Posterior cingulate gyrus (tissue), 11 donors: ENCODE results near the gene PTHLH.

Experiments
- DNase-seq, 10 donors: peaks; one replicate each; pipeline versions ENCODE4 v3.0.0 to v3.0.0-alpha.2; 2020 to 2021; ENCODE audit warnings: mixed read lengths in 3 of 10
- intact Hi-C: fragments of 100-400 bp; cut with DNase I; formaldehyde crosslinking; loops from one replicate; pipeline ENCODE4 v1.15.1; 2023

Gene PTHLH

DNA sequence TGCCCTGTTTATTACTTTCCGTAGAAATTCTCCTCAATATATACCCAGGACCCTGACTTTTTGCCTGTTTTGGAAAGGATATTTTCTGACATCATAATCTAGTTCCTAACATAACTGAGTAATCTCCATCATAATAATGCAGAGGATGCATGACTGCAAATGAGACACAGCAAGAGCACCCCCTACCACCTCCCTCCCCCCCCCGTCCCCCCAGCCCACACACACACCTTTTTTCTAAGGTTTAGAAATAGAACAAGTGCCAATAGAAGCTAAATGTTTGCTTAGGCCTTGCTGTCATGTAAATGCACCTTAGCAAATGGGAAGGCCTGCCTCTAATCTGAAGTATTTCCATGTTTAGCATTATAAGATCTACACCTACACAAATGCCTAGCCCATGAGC, at the start of gene PTHLH:
Gene PTHLH (minus strand): TSS at position 13 of the 400 bp plus-strand sequence. CDS start 3,239 bp downstream, outside the sequence.
- intact Hi-C loops: no loop called here
- DNase-seq: no peak

DNA sequence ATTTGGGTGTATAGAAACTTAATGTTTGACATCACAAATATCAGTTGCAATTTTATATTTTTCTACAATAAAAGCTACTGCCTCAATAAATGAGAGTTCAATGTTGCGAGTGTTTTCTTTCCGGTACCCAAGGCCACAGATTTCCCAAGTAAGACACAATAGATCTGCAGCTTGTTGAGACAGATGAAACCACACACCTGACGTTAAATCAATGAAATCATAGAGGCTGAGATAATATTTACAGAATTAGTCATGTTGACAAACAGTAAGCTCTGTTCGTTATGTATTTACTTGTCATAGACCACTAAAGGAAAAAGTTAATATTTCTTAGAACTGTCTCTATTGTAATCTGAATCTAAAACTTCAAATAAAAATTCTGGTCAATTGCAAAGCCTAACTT, 49.2 kb upstream of the PTHLH start:
- intact Hi-C loops: no loop called here
- no peak for DNase-seq

DNA sequence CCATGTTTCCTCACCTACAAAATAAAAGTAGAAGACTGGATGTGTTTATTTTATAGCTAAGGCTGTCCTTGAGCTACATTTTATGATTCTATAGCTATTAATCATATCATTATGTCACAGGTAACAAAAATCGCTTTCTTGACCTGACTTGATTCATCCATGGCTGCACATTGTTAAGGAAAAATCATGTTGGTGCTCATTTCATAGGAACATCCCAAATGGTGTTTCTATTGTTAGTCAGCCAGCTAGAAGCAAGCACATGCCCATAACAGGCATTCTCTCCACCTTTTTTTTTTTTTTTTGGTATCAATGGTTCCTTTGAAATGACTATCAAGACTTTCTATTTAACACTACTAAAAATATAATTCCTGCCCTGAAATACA, 45.3 kb upstream of the PTHLH start:
- intact Hi-C loops: no loop called here
- no peak for DNase-seq

DNA sequence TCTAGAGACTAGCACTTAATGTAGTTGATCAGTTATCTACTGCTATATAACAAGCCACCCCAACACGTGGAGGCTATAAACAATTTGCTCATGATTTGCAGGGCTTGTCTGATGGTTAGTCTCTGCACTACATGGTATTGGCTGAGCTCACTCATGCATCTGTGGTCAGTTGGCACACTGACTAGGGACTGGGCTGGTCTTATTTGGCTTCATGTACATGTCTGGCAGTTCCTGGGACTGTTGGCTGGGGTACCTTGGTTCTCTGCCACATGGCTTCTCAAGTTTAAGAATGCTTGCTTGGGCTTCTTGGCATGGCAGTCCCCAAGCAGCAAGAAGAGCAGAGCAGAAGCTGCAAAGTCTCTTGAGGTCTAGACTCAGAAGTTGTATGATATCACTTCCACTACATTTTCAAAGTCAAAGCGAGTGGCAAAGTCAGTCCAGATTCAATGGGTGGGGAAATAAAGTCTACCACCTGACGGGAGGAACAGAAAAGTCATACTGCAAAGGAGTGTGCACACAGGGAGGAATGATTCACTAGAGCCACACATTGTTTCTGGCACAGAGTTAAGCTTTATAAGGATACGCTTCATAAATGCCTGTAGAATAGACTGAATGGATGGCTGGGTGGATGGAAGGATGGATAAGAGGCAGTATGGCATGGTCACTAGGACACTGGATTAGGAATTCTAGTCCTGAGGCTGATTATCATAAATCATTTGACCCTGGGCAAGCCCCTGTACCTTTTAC, 44.8 kb upstream of the PTHLH start:
- intact Hi-C loops: no loop called here
- DNase-seq: peak in 2 of 10 donors; percentile 9 to 60

DNA sequence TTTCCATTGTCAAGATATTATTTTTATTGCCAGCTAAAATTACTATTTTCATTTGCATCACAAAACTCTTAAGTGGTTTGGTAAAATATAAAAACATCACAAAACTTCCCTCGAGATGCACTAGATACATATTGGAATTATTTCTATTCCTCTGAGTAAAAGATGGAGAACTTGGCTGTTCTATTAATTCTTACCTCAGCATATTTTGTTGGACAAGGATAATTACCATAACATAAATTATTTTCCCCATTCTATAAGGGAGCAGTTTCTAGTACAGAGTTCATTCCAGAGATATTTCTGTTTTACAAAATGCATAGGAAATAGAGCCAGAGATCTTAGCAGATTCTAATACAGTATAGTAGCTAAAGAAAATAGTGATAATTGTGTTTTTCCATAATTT, 42.6 kb upstream of the PTHLH start:
- DNase-seq: no peak
- intact Hi-C loops: no loop called here

DNA sequence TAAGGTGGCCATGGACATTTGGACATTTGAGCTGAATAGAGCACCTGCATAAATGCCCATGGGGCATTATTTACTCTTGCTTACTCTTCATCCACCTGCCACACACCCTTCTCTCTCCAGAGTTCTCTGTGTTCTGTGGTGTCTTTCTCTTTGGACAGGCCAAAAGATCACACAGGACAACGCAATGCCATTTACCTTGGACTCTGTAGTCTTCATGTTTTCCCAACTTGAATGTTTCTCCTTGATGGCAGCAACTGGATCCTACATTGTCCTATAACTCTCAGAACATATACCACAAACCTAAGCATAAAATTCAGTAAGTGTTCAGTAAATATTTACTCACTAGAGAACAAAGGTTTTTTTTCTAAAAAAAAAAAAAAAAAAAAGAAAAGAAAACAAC, 41.7 kb upstream of the PTHLH start:
- intact Hi-C loops: no loop called here

DNA sequence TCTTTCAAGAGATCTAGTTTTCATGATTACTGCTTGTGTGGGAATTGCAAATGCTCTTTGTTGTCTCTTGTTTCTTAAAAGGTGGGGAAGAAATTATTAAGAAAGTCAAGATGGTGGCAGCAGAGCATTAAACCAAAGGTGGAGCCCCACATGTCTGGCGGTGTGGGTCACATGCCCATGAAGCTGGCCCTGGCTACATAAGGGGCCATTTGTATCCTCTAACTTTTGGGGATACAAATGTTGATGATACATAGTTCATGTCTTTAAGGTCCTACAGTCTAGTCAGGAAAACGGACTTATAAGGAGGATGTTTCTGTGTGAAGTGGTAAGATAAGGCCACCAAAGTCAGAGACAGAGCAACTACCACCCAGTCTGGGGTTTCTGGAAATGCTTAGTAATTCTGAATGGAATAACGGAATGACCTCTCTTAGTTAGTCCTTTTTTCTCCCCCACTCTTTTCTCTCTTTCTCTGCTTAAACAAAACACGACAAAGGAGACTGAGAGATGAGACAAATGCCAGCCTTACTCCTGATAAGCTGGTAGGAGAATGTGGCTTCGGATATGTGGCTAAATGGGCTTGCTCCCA, 39.9 kb upstream of the PTHLH start:
- DNase-seq: no peak
- intact Hi-C loops: no loop called here

More for the DNA sequence above, 41.7 kb upstream of the PTHLH start:
- no peak for DNase-seq

DNA sequence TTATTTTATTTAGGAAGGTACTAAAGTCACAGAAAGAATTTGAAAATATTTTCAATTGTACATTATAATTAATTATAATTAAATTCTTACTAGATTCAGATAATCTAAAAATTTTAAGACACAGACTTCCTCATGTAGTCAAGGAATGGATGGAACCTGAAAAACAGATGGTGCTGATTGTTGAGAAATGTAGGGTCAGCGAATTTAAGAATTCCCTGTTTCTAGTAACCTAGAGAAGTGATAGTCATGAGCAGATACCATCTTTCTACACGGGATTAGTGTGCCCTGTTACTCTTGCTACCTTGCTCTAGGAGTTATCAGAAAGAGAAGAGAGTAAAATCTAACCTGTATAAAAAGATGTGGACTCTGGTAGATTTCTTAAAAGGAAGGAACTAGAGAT, 37.5 kb upstream of the PTHLH start:
- DNase-seq: no peak
- intact Hi-C loops: no loop called here

DNA sequence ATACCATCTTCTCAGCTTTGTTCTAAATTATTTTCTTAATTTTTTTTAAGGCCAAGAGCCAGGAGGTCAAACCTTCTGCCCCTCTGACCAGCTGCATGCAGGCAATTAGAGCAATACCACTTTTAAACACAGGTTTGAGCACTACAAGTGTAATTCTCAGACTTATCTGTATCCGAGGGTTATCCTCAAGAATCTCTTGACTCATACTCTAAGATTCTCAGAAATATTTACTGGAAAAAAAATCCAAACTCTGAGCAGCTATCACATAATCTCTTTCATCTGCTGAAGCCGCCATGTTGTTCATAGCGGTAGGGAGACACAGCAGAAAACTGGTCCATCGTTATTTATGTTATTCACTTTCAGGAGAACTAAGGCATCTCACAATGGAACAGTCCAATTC, 27.4 kb upstream of the PTHLH start:
- DNase-seq: no peak
- intact Hi-C loops: no loop called here

DNA sequence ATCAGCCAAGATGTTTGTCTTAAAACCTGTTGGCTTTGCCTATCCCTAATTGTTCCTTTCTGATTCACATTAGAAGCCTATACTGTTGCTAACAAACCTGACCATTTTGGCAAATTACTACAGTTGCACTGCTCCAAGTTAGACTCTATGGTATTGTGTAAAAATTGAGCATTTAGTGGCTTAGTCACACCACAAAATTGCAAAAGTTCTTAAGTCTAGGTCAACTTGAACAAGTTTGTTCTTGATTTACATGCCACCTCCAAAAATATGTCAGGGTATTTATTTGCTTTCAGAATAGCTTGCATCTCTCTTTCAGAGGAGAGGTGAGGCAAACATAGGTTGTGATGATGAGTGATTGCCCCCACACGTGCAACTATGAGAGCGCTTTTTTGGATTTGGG, 27.0 kb upstream of the PTHLH start:
- intact Hi-C loops: no loop called here
- DNase-seq: no peak

DNA sequence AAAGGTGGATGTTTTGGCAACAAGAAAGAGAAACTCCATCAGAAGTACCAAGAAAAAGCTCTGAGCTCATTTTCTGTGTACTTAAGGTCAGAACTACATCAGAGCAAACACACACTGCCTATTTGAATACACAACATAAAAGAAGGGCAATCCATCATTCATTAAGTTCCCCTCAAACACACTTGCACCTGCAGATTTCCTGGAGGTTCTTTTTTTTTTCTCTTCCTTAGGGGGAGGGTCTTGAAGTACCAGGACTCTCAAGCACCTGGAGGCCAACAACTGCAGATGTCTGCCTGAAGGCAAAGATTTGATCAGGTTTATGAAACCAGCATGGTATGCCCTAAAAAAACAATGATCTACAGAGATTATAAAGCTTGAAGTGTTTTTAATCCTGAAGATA, 26.1 kb upstream of the PTHLH start:
- no peak for DNase-seq
- intact Hi-C loops: no loop called here

DNA sequence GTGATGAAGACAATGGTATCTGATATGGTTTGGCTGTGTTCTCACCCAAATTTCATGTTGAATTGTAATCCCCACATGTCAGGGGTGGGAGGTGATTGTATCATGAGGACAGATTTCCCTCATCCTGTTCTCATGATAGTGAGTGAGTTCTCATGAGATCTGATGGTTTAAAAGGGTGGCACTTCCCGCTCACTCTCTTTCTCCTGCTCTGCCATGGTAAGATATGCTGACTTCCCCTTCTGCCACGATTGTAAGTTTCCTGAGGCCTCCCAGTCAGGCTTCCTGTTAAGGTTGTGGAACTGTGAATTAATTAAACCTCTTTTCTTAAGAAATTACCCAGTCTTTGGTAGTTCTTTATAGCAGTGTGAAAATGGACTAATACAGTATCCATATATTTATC, 25.6 kb upstream of the PTHLH start:
- intact Hi-C loops: no loop called here
- DNase-seq: no peak

DNA sequence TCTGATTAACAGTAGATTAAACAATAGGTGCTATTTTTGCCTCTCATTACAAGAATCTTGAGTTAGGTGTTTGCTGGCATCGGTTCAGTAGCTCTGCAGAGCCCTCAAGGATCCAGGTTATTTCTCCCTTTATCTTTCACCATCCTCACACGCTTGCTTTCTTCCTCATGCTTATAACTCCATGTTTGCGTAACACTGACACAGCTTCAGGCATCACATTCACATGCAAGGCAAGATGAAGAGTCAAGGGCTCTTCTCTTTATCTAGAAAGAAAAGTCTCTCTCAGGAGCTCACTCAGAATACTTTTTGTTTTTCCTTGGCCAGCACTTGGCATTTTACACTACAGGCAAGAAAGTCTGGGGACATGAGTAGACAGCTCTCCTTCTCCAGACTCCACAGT, 24.2 kb upstream of the PTHLH start:
- DNase-seq: no peak
- intact Hi-C loops: no loop called here

DNA sequence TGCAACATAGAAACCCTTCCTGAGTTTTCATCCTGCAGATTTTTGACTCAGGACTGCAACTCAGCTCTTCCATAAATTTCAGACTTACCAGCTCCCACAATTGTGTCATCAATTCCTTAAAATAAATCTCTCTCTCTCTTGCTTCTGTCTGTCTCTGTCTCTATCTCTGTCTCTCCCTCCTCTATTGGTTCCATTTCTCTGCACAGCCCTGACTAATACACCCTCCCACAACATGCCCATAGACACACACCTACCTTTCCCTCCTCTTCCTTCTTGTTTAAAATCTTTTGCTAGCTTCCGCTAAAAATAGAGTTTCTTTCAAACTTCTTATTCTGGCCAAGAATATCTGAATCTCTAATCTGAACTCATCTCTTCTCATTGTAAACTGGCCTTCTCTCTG, 22.9 kb upstream of the PTHLH start:
- DNase-seq: no peak
- intact Hi-C loops: no loop called here

DNA sequence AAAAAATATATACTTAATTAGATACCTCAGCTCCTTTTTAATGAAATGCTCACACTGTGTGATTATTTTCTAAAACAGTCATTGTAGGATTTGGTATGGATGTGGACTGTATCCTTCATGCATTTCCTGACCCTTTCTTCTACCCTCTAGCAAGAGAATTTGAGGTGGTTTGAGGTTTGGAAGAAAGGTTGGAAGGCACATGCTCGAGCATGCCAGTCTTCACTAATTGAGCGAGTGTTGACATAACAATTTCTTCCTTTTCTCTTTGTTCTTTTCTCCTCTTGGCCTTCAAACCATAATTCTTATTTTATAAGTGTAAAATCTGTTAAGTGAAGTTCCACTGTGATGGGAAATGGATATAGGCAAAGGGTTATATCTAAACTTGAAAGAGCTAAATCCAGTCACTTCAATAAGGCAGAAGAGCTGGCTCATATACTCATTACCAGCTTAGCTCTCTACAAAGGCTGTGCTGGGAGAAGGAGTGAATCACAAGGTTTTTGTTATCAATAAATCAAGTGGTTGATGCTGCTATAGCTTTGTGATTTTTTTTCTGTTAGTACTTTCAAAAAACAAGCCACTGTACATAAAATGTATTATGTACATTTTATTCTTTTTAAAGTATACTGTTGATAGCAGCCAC, 16.2 kb upstream of the PTHLH start:
- DNase-seq: no peak
- intact Hi-C loops: no loop called here

DNA sequence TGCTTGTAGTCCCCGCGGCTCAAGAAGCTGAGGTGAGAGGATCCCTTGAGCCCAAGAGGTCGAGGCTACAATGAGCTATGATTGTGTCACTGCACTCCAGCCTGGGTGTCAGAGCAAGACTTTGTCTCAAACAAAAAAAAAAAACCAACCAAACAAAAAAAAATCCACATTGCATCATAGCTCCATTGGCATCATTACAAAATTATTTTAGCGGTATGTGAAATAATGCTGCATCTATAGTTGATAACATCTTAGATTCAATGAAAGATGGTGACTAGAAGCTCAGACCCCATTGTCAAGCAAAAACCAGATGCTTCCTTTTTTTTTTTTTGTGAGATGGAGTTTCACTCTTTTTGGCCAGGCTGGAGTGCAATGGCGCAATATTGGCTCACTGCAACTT, 14.8 kb upstream of the PTHLH start:
- intact Hi-C loops: no loop called here

DNA sequence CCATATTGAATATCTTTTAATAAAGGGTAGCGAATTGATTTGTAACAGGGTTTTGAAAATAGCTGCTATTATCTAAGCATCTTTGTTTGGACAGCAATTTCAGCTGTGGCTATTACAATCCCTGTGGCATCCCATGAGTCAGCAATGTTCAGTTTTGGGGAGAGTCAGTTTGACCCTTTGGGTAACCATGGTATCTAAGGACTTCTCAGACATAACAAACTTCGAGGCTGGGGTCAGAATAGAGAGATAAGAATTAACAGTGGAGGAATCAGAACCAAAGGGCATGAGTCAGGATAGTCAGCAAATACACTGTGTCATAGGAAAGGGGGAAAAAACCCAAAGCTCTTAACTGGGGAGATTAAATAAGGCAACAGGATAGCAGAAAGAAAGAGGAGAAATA, 11.7 kb upstream of the PTHLH start:
- intact Hi-C loops: no loop called here
- no peak for DNase-seq

More for the DNA sequence above, 14.8 kb upstream of the PTHLH start:
- no peak for DNase-seq

DNA sequence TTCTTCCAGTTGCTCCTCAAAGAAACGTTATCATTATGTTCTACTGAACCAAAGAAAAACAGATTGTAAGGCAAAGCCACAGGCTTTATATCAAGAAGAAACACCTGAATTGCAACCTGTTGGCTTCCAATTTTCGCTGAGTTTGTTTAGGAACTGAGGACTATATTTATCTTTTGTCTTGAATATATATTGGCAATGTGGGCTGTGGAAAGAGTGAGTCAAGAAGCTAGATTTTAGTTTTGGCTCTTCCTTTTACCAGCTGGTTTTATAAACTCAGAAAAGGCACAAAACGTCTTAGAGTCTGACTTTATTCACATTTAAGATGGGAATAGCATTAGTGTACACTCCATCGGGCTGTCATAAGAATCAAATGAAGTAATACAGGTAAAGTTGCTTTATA, 10.4 kb upstream of the PTHLH start:
- intact Hi-C loops: no loop called here
- no peak for DNase-seq

DNA sequence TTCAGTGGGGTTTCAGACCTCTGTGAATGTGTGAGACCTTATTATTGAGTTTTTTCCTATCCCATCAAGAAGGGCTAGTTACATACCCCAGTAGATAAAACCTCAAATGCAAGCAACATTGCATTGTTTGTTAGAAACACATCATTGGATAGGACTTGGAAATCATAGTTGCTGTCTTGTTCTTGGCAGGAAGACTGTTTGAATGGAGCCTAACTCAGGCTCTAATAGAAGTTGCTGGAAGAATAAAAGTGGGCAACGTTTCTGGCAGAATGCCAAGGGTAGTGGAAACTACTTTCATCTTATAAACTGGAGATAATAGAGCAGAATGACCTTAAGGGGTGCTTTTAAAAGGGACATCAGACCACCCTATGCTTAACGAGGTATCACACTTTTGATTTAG, 9.9 kb upstream of the PTHLH start:
- intact Hi-C loops: no loop called here
- DNase-seq: no peak

DNA sequence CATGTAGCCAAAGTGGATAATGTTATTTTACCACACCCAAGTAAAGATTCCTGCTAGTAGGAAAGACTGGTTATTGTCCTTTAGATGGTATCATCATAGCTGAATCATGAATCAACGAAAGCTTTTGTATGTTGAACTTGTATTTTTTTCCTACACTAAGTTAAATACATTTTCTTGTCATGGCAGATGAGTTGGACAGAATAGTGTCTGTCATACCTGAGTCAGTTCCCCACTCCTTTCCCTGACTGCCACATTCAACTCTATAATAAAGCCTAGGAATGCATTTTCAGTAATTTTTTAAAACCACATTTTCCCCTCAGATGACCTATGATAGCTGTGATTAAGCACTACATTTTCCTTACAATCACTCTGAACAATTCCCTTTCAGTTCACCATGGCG, 9.3 kb upstream of the PTHLH start:
- intact Hi-C loops: no loop called here

DNA sequence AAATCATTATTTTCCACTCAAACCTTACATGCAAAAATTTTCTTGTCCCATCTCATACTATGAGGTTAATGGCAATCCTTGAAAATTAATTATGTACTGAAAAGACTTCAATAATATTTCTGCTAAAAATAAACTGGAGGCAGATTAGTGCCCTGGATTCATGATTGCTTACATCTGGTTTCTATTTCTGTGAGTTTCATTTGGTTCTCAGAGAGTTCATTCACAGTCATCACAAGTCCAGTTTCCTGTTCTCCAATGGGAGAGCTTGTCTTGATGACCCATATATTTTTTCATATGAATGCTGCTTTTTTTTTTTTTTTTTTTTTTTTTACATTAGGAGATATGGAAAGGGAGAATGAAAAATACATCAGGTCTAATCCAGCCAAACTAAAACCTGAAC, 6.6 kb upstream of the PTHLH start:
- no peak for DNase-seq
- intact Hi-C loops: no loop called here

More for the DNA sequence above, 9.3 kb upstream of the PTHLH start:
- DNase-seq: no peak
